Measurements from ENCODE around the gene FHL2. TPM values are rescaled to one million over a fixed set of nuclear protein-coding genes. Genes with fewer than 3 reads are reported as not detected.

FHL2 gene
- total and polyA plus RNA-seq, 9 donors, result 27.5 to 63.5 (median 37.4) TPM

DNA sequence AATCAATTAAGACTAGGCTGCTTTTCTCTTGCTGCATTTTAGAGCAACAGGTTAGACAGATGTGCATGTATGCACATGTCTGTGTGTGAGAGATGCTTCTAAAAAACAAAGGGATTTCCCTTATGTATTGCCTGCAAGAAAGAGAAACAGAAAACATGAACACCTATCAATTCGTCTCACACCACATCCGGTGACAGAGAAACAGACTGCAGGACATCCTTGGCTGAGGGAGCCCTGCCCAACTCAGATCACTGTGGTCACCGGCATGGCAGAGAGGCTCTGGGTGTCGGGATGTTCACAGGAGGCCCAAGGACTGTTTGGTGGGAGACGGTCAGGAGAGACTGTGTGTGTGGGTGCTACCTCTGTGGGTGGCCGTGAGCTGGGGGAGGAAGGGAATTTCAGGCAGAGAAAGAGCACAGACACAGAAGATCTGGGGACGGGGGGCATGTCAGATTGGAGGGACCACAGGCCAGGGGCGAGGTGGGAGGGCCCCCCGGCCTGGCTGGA lies 24.9 kb downstream of the FHL2 start:
- H3K4me3 ChIP-seq (ENCODE audit: low read length), result no peak overlapping the region
- H3K36me3 ChIP-seq (ENCODE audit: control insufficient read depth, insufficient read depth, low read length), result peaks cover 9% of the 10 kb centered on the region
- 84% methylated on average over 9 of the region's 9 CpGs for WGBS (ENCODE audit: insufficient coverage)
- H3K9me3 ChIP-seq (replicated peaks; ENCODE audit: control insufficient read depth, low read depth, low read length), result no peaks in the 10 kb centered on the region
- no peaks in the 10 kb centered on the region for H3K27me3 ChIP-seq (ENCODE audit: control insufficient read depth, insufficient read depth, low read length)
- peaks cover 65% of the 10 kb centered on the region for H3K4me1 ChIP-seq (ENCODE audit: control insufficient read depth, insufficient read depth, low read length)
- DNase-seq, result no peak
- H3K27ac ChIP-seq (ENCODE audit: low read length), result peak overlapping the region; percentile 32

- Histone ChIP-seq H3K27ac (ENCODE audit: low read length) (no peak overlapping the region), H3K4me3 (ENCODE audit: low read length) (no peak overlapping the region), H3K9me3 (replicated peaks; ENCODE audit: control insufficient read depth, low read depth, low read length) (no peaks in the 10 kb centered on the region), H3K27me3 (ENCODE audit: control insufficient read depth, insufficient read depth, low read length) (no peaks in the 10 kb centered on the region), H3K36me3 (ENCODE audit: control insufficient read depth, insufficient read depth, low read length) (peaks cover 11% of the 10 kb centered on the region), H3K4me1 (ENCODE audit: control insufficient read depth, insufficient read depth, low read length) (peaks cover 65% of the 10 kb centered on the region)
- WGBS (ENCODE audit: insufficient coverage), result 51% methylated on average over 9 of the region's 9 CpGs
- DNase-seq, result peak; percentile 80
These were observed 25.5 kb downstream of the FHL2 start for GRCh38 chr2:105373344-105373781.

GRCh38 chr2:105371810-105372209 lies 27.0 kb downstream of the FHL2 start:
- H3K4me1 ChIP-seq (ENCODE audit: control insufficient read depth, insufficient read depth, low read length), result peaks cover 58% of the 10 kb centered on the region
- peaks cover 23% of the 10 kb centered on the region for H3K36me3 ChIP-seq (ENCODE audit: control insufficient read depth, insufficient read depth, low read length)
- no peak overlapping the region for H3K4me3 ChIP-seq (ENCODE audit: low read length)
- no peaks in the 10 kb centered on the region for H3K27me3 ChIP-seq (ENCODE audit: control insufficient read depth, insufficient read depth, low read length)
- WGBS (ENCODE audit: insufficient coverage), result 35% methylated on average over 4 of the region's 4 CpGs
- DNase-seq, result peak; percentile 64
- H3K27ac ChIP-seq (ENCODE audit: low read length), result peak overlapping the region; percentile 1
- H3K9me3 ChIP-seq (replicated peaks; ENCODE audit: control insufficient read depth, low read depth, low read length), result no peaks in the 10 kb centered on the region

DNA sequence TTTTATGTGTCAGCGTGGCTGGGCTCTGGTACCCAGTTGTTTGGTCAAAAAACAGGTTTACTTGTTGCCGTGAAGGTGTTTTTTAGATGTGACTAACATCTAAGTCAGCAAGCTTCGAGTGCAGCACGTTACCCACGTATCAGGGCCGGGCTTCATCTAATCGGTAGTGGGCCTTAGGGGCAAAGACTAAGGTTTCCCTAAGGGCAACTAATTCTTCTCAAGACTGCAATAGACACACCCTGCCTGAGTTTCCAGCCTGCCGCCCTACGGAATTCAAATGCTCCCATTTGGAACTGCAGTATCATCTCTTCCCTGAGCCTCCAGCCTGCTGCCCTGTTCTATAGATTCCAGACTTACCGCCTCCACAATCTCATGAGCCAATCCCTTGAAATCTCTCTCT lies 27.7 kb downstream of the FHL2 start:
- Histone ChIP-seq H3K36me3 (ENCODE audit: control insufficient read depth, insufficient read depth, low read length) (peaks cover 28% of the 10 kb centered on the region), H3K4me1 (ENCODE audit: control insufficient read depth, insufficient read depth, low read length) (peaks cover 58% of the 10 kb centered on the region), H3K27ac (ENCODE audit: low read length) (no peak overlapping the region), H3K4me3 (ENCODE audit: low read length) (no peak overlapping the region), H3K27me3 (ENCODE audit: control insufficient read depth, insufficient read depth, low read length) (no peaks in the 10 kb centered on the region), H3K9me3 (replicated peaks; ENCODE audit: control insufficient read depth, low read depth, low read length) (no peaks in the 10 kb centered on the region)
- DNase-seq, result peak; percentile 25
- WGBS (ENCODE audit: insufficient coverage), result 68% methylated on average over 8 of the region's 10 CpGs

GRCh38 chr2:105369777-105370690 lies 28.8 kb downstream of the FHL2 start:
- Histone ChIP-seq H3K27me3 (ENCODE audit: control insufficient read depth, insufficient read depth, low read length) (no peaks in the 10 kb centered on the region), H3K27ac (ENCODE audit: low read length) (no peak overlapping the region), H3K9me3 (replicated peaks; ENCODE audit: control insufficient read depth, low read depth, low read length) (no peaks in the 10 kb centered on the region), H3K4me1 (ENCODE audit: control insufficient read depth, insufficient read depth, low read length) (peaks cover 47% of the 10 kb centered on the region), H3K36me3 (ENCODE audit: control insufficient read depth, insufficient read depth, low read length) (peaks cover 32% of the 10 kb centered on the region), H3K4me3 (ENCODE audit: low read length) (no peak overlapping the region)
- 40% methylated on average over 21 of the region's 30 CpGs for WGBS (ENCODE audit: insufficient coverage)
- peak; percentile 90 for DNase-seq

DNA sequence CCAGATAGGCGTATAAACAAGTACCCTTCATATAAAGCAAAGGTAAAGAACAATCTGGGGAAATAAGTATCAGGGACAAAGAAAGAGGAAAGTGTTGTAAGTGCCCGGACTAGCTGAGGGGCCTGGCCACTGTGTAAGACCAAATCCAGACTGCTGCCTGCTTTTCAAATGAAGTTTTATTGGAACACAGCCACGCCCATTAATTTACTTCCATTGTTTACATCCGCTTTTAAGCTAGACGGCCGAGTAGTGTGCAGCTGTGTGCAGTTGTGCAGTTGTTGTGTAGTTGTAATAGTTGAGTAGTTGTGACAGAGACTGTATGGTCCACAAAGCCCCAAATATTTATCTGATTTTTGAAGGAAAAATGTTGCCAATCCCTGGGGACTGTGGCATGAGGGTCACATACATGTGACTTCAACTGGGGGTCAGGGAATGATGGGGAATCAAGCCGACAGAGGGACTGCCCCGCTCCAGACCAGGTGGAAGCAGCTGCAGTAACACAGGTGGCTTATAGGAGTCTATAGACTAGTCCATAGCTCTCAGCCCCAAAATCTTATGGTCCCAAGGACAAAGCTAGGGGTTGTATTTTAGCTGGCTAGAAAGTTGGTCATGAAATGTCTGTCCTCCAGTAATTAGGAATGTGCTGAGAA lies 30.0 kb downstream of the FHL2 start:
- H3K27ac ChIP-seq (ENCODE audit: low read length), result no peak overlapping the region
- no peak overlapping the region for H3K4me3 ChIP-seq (ENCODE audit: low read length)
- peaks cover 41% of the 10 kb centered on the region for H3K36me3 ChIP-seq (ENCODE audit: control insufficient read depth, insufficient read depth, low read length)
- no peaks in the 10 kb centered on the region for H3K27me3 ChIP-seq (ENCODE audit: control insufficient read depth, insufficient read depth, low read length)
- DNase-seq, result no peak
- no CpG with 5 or more reads among the region's 8 CpGs for WGBS (ENCODE audit: insufficient coverage)
- H3K9me3 ChIP-seq (replicated peaks; ENCODE audit: control insufficient read depth, low read depth, low read length), result no peaks in the 10 kb centered on the region
- H3K4me1 ChIP-seq (ENCODE audit: control insufficient read depth, insufficient read depth, low read length), result peaks cover 37% of the 10 kb centered on the region

- peak; percentile 61 for DNase-seq
- Histone ChIP-seq H3K4me1 (ENCODE audit: control insufficient read depth, insufficient read depth, low read length) (peaks cover 14% of the 10 kb centered on the region), H3K4me3 (ENCODE audit: low read length) (no peak overlapping the region), H3K36me3 (ENCODE audit: control insufficient read depth, insufficient read depth, low read length) (peaks cover 62% of the 10 kb centered on the region), H3K27me3 (ENCODE audit: control insufficient read depth, insufficient read depth, low read length) (no peaks in the 10 kb centered on the region), H3K27ac (ENCODE audit: low read length) (no peak overlapping the region), H3K9me3 (replicated peaks; ENCODE audit: control insufficient read depth, low read depth, low read length) (no peaks in the 10 kb centered on the region)
- WGBS (ENCODE audit: insufficient coverage), result no CpG with 5 or more reads among the region's 3 CpGs
These were observed 33.6 kb downstream of the FHL2 start for GRCh38 chr2:105365206-105365605.

- no peaks in the 10 kb centered on the region for H3K27me3 ChIP-seq (ENCODE audit: control insufficient read depth, insufficient read depth, low read length)
- H3K36me3 ChIP-seq (ENCODE audit: control insufficient read depth, insufficient read depth, low read length), result peaks cover 65% of the 10 kb centered on the region
- H3K4me1 ChIP-seq (ENCODE audit: control insufficient read depth, insufficient read depth, low read length), result peaks cover 8% of the 10 kb centered on the region
- no peak overlapping the region for H3K27ac ChIP-seq (ENCODE audit: low read length)
- H3K9me3 ChIP-seq (replicated peaks; ENCODE audit: control insufficient read depth, low read depth, low read length), result no peaks in the 10 kb centered on the region
- 86% methylated on average over 3 of the region's 5 CpGs for WGBS (ENCODE audit: insufficient coverage)
- no peak overlapping the region for H3K4me3 ChIP-seq (ENCODE audit: low read length)
- no peak for DNase-seq
These were observed 34.3 kb downstream of the FHL2 start for GRCh38 chr2:105364436-105365139.

- DNase-seq, result peak; percentile 86
- WGBS (ENCODE audit: insufficient coverage), result 25% methylated on average over 13 of the region's 15 CpGs
- peaks cover 2% of the 10 kb centered on the region for H3K9me3 ChIP-seq (replicated peaks; ENCODE audit: control insufficient read depth, low read depth, low read length)
- peaks cover 70% of the 10 kb centered on the region for H3K36me3 ChIP-seq (ENCODE audit: control insufficient read depth, insufficient read depth, low read length)
- H3K4me1 ChIP-seq (ENCODE audit: control insufficient read depth, insufficient read depth, low read length), result peaks cover 8% of the 10 kb centered on the region
- H3K27me3 ChIP-seq (ENCODE audit: control insufficient read depth, insufficient read depth, low read length), result no peaks in the 10 kb centered on the region
- peak overlapping the region; percentile 54 for H3K27ac ChIP-seq (ENCODE audit: low read length)
- H3K4me3 ChIP-seq (ENCODE audit: low read length), result no peak overlapping the region
These were observed 35.8 kb downstream of the FHL2 start for GRCh38 chr2:105362862-105363591.
